Measurements from ENCODE around the gene RGP1.

Gene RGP1

GRCh38 chr9:35714123-35714522, 35.0 kb upstream of the RGP1 start:
- peaks cover 66% of the 10 kb centered on the region for H3K36me3 Mint-ChIP-seq (ENCODE audit: low read depth)
- H3K27ac Mint-ChIP-seq = no peak overlapping the region
- H3K4me3 Mint-ChIP-seq = no peak overlapping the region
- H3K27me3 Mint-ChIP-seq (ENCODE audit: low read depth) = no peaks in the 10 kb centered on the region
- H3K9me3 Mint-ChIP-seq = no peaks in the 10 kb centered on the region
- peaks cover 1% of the 10 kb centered on the region for H3K4me1 Mint-ChIP-seq (ENCODE audit: low read depth)

GRCh38 chr9:35714579-35715252, 34.4 kb upstream of the RGP1 start:
- Mint-ChIP-seq H3K9me3 (no peaks in the 10 kb centered on the region), H3K4me3 (no peak overlapping the region), H3K27me3 (ENCODE audit: low read depth) (no peaks in the 10 kb centered on the region), H3K27ac (no peak overlapping the region), H3K4me1 (ENCODE audit: low read depth) (peaks cover 1% of the 10 kb centered on the region), H3K36me3 (ENCODE audit: low read depth) (peaks cover 68% of the 10 kb centered on the region)

- H3K4me3 Mint-ChIP-seq = no peak overlapping the region
- H3K27me3 Mint-ChIP-seq (ENCODE audit: low read depth) = no peaks in the 10 kb centered on the region
- H3K36me3 Mint-ChIP-seq (ENCODE audit: low read depth) = peaks cover 64% of the 10 kb centered on the region
- peaks cover 1% of the 10 kb centered on the region for H3K4me1 Mint-ChIP-seq (ENCODE audit: low read depth)
- H3K27ac Mint-ChIP-seq = no peak overlapping the region
- H3K9me3 Mint-ChIP-seq = no peaks in the 10 kb centered on the region
These were observed 32.9 kb upstream of the RGP1 start for GRCh38 chr9:35716230-35716629.

- H3K4me3 Mint-ChIP-seq = no peak overlapping the region
- H3K9me3 Mint-ChIP-seq = no peaks in the 10 kb centered on the region
- H3K36me3 Mint-ChIP-seq (ENCODE audit: low read depth) = peaks cover 65% of the 10 kb centered on the region
- H3K4me1 Mint-ChIP-seq (ENCODE audit: low read depth) = peaks cover 2% of the 10 kb centered on the region
- no peak overlapping the region for H3K27ac Mint-ChIP-seq
- no peaks in the 10 kb centered on the region for H3K27me3 Mint-ChIP-seq (ENCODE audit: low read depth)
These were observed 31.8 kb upstream of the RGP1 start for GRCh38 chr9:35717132-35717870.

- Mint-ChIP-seq H3K27ac (no peak overlapping the region), H3K4me1 (ENCODE audit: low read depth) (peaks cover 3% of the 10 kb centered on the region), H3K36me3 (ENCODE audit: low read depth) (peaks cover 59% of the 10 kb centered on the region), H3K4me3 (no peak overlapping the region), H3K9me3 (no peaks in the 10 kb centered on the region), H3K27me3 (ENCODE audit: low read depth) (no peaks in the 10 kb centered on the region)
These were observed 30.2 kb upstream of the RGP1 start for GRCh38 chr9:35718721-35719511.

- H3K4me1 Mint-ChIP-seq (ENCODE audit: low read depth) = peaks cover 3% of the 10 kb centered on the region
- peaks cover 57% of the 10 kb centered on the region for H3K36me3 Mint-ChIP-seq (ENCODE audit: low read depth)
- H3K27me3 Mint-ChIP-seq (ENCODE audit: low read depth) = no peaks in the 10 kb centered on the region
- no peak overlapping the region for H3K27ac Mint-ChIP-seq
- H3K9me3 Mint-ChIP-seq = no peaks in the 10 kb centered on the region
- H3K4me3 Mint-ChIP-seq = no peak overlapping the region
These were observed 29.5 kb upstream of the RGP1 start for GRCh38 chr9:35719546-35719945.

- Mint-ChIP-seq H3K9me3 (no peaks in the 10 kb centered on the region), H3K4me1 (ENCODE audit: low read depth) (peaks cover 3% of the 10 kb centered on the region), H3K4me3 (no peak overlapping the region), H3K36me3 (ENCODE audit: low read depth) (peaks cover 44% of the 10 kb centered on the region), H3K27ac (no peak overlapping the region), H3K27me3 (ENCODE audit: low read depth) (no peaks in the 10 kb centered on the region)
These were observed 25.7 kb upstream of the RGP1 start for GRCh38 chr9:35723426-35723825.

GRCh38 chr9:35723908-35724307, 25.2 kb upstream of the RGP1 start:
- peaks cover 3% of the 10 kb centered on the region for H3K4me1 Mint-ChIP-seq (ENCODE audit: low read depth)
- no peaks in the 10 kb centered on the region for H3K27me3 Mint-ChIP-seq (ENCODE audit: low read depth)
- H3K36me3 Mint-ChIP-seq (ENCODE audit: low read depth) = peaks cover 43% of the 10 kb centered on the region
- H3K27ac Mint-ChIP-seq = no peak overlapping the region
- no peak overlapping the region for H3K4me3 Mint-ChIP-seq
- H3K9me3 Mint-ChIP-seq = no peaks in the 10 kb centered on the region

GRCh38 chr9:35725362-35725761, 23.7 kb upstream of the RGP1 start:
- Mint-ChIP-seq H3K36me3 (ENCODE audit: low read depth) (peaks cover 31% of the 10 kb centered on the region), H3K4me3 (no peak overlapping the region), H3K27ac (no peak overlapping the region), H3K4me1 (ENCODE audit: low read depth) (peaks cover 3% of the 10 kb centered on the region), H3K27me3 (ENCODE audit: low read depth) (no peaks in the 10 kb centered on the region), H3K9me3 (no peaks in the 10 kb centered on the region)

GRCh38 chr9:35726931-35727330, 22.2 kb upstream of the RGP1 start:
- Mint-ChIP-seq H3K4me3 (peak overlapping the region; percentile 72), H3K4me1 (ENCODE audit: low read depth) (peaks cover 8% of the 10 kb centered on the region), H3K27ac (peak overlapping the region; percentile 83), H3K36me3 (ENCODE audit: low read depth) (peaks cover 25% of the 10 kb centered on the region), H3K27me3 (ENCODE audit: low read depth) (no peaks in the 10 kb centered on the region), H3K9me3 (no peaks in the 10 kb centered on the region)

- Mint-ChIP-seq H3K9me3 (no peaks in the 10 kb centered on the region), H3K27me3 (ENCODE audit: low read depth) (no peaks in the 10 kb centered on the region), H3K36me3 (ENCODE audit: low read depth) (peaks cover 20% of the 10 kb centered on the region), H3K27ac (peak overlapping the region; percentile 83), H3K4me3 (no peak overlapping the region), H3K4me1 (ENCODE audit: low read depth) (peaks cover 6% of the 10 kb centered on the region)
These were observed 21.4 kb upstream of the RGP1 start for GRCh38 chr9:35727676-35728040.

- peaks cover 12% of the 10 kb centered on the region for H3K4me1 Mint-ChIP-seq (ENCODE audit: low read depth)
- no peak overlapping the region for H3K4me3 Mint-ChIP-seq
- no peaks in the 10 kb centered on the region for H3K9me3 Mint-ChIP-seq
- no peaks in the 10 kb centered on the region for H3K27me3 Mint-ChIP-seq (ENCODE audit: low read depth)
- no peak overlapping the region for H3K27ac Mint-ChIP-seq
- H3K36me3 Mint-ChIP-seq (ENCODE audit: low read depth) = peaks cover 20% of the 10 kb centered on the region
These were observed 20.8 kb upstream of the RGP1 start for GRCh38 chr9:35728041-35728971.

- Mint-ChIP-seq H3K27ac (no peak overlapping the region), H3K9me3 (no peaks in the 10 kb centered on the region), H3K36me3 (ENCODE audit: low read depth) (peaks cover 20% of the 10 kb centered on the region), H3K4me3 (no peak overlapping the region), H3K4me1 (ENCODE audit: low read depth) (peaks cover 12% of the 10 kb centered on the region), H3K27me3 (ENCODE audit: low read depth) (no peaks in the 10 kb centered on the region)
These were observed 20.0 kb upstream of the RGP1 start for GRCh38 chr9:35729101-35729500.

Measured in T-helper 1 cell treated with Interleukin-12 subunit alpha and Interleukin-12 subunit beta and Interleukin-4 antibody, amounts not matched to agents 30 μg/mL and 1 μg/mL, for 36 hours (primary cell).